Fibroblast of pulmonary artery (primary cell): Measurements from ENCODE around the gene ARSB.
"Not testable (repeated sequence)": the region's sequence is repeated elsewhere in the genome, so short reads cannot be mapped to it uniquely, and the experiment has no call there.

Source experiments
- DNase-seq: peaks from one replicate; pipeline ENCODE4 v3.0.0-alpha.2; 2010; ENCODE audit warnings: low read depth
- H3K4me3 ChIP-seq: replicated peaks from 2 replicates; pipeline ENCODE4 v1.5.1; 2011; ENCODE audit warnings: low read depth, mild to moderate bottlenecking, control low read depth, low read length, moderate library complexity
- CTCF ChIP-seq: IDR thresholded peaks from 2 replicates; pipeline ENCODE4 v1.5.1; 2011; ENCODE audit warnings: mild to moderate bottlenecking, control low read depth, low read length, inconsistent platforms; ENCODE audit errors: missing control alignments

ARSB gene

GRCh38 chr5:78741019-78741418 lies 244.1 kb downstream of the ARSB start:
- no peak for TF ChIP-seq CTCF
- DNase-seq, result no peak
- H3K4me3 ChIP-seq, result no peak overlapping the region

GRCh38 chr5:78738693-78739300 lies 246.3 kb downstream of the ARSB start:
- no peak overlapping the region for H3K4me3 ChIP-seq
- no peak for DNase-seq
- no peak for TF ChIP-seq CTCF

GRCh38 chr5:78738104-78738503 lies 247.0 kb downstream of the ARSB start:
- no peak for TF ChIP-seq CTCF
- DNase-seq, result no peak
- H3K4me3 ChIP-seq, result no peak overlapping the region

GRCh38 chr5:78735834-78736463 lies 249.2 kb downstream of the ARSB start:
- no peak overlapping the region for H3K4me3 ChIP-seq

GRCh38 chr5:78734950-78735349 lies 250.2 kb downstream of the ARSB start:
- no peak for DNase-seq
- no peak for TF ChIP-seq CTCF
- H3K4me3 ChIP-seq, result no peak overlapping the region

More at GRCh38 chr5:78735834-78736463, 249.2 kb downstream of the ARSB start:
- no peak for DNase-seq
- TF ChIP-seq CTCF, result no peak

GRCh38 chr5:78734094-78734845 lies 250.8 kb downstream of the ARSB start:
- DNase-seq, result no peak
- no peak overlapping the region for H3K4me3 ChIP-seq
- no peak for TF ChIP-seq CTCF

GRCh38 chr5:78732721-78733120 lies 252.4 kb downstream of the ARSB start:
- not testable (repeated sequence) for H3K4me3 ChIP-seq, DNase-seq
